Tibial artery (tissue), 4 donors: ENCODE data around the gene PARD3B.

Source experiments
- DNase-seq, 2 donors: peaks; one replicate each; pipeline ENCODE4 v3.0.0-alpha.2; 2019
- H3K27ac ChIP-seq, 2 donors: fragments of 200-600 bp; sonication (generic) in 1 of 2; 1 replicate in 1 of 2; 2 replicates in 1 of 2; pipeline ENCODE4 v1.5.1; 2018 to 2019; ENCODE audit warnings: mild to moderate bottlenecking in 1 of 2
- H3K27me3 ChIP-seq, 2 donors: fragments of 200-600 bp; sonication (generic) in 1 of 2; one replicate each; pipeline versions ENCODE4 v1.5.1 to v1.6.0; 2016 to 2019
- H3K36me3 ChIP-seq, 3 donors: fragments of 200-600 bp; sonication (generic) in 2 of 3; one replicate each; pipeline ENCODE4 v1.5.1; 2016 to 2019; ENCODE audit warnings: mild to moderate bottlenecking in 2 of 3
- H3K4me1 ChIP-seq, 4 donors: fragments of 200-600 bp; sonication (generic) in 2 of 4; 1 replicate in 3 of 4; 2 replicates in 1 of 4; pipeline ENCODE4 v1.5.1; 2016 to 2019
- H3K4me3 ChIP-seq, 2 donors: fragments of 200-600 bp; sonication (generic) in 1 of 2; 1 replicate in 1 of 2; 2 replicates in 1 of 2; pipeline ENCODE4 v1.5.1; 2018 to 2019; ENCODE audit warnings: mild to moderate bottlenecking in 2 of 2
- H3K9me3 ChIP-seq, 3 donors: fragments of 200-600 bp; sonication (generic) in 1 of 3; one replicate each; pipeline ENCODE4 v1.5.1; 2016 to 2019
- intact Hi-C: fragments of 100-400 bp; cut with DNase I; formaldehyde crosslinking; loops from one replicate; pipeline ENCODE4 v1.15.0; 2023; ENCODE audit warnings: low total_unique reads
- TF ChIP-seq, protein P1 (sequence below), 2 experiments: fragments of 200-600 bp in 1 of 2; fragments of 450-650 bp in 1 of 2; IDR thresholded peaks; one replicate each; pipeline ENCODE4 v1.5.1; 2017 to 2019; ENCODE audit warnings: antibody characterized with exemption in 2 of 2, mild to moderate bottlenecking in 1 of 2, moderate library complexity in 1 of 2

Gene PARD3B

DNA sequence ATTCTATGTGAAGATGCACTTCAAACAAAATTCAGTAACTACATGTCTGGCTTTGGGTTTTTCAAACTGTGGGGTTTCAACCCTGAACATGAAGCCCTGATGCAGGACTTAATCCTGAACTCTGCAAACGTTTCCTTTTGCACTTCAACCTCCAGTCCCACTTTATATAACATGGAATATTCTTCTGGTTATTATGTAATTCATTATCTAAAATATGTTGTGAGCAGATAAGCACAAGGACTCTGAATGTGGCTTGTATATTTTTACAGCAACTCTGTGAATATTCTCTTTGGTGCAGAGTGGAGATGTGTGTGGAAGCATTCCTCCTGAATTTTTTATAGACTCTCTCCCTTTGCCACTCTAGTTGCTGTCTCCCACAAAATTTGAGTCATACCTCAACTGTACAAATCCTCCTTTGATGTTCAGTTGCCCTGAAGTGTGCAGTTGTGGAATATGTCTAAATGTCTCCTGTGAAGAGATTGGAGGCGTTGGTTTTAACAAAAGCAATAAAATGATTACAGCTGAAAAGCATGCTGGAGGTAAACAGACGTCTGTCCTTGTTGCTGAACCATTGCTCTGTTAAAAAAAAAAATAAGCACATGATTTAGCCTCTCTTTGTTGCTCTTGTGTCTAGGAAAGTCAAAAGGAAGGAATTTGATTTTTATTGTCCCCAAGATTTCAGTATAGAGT lies 931.9 kb downstream of the PARD3B start:
- H3K9me3 ChIP-seq: no peaks in the 10 kb centered on the region
- no peak for DNase-seq
- no peak overlapping the region for H3K4me3 ChIP-seq

DNA sequence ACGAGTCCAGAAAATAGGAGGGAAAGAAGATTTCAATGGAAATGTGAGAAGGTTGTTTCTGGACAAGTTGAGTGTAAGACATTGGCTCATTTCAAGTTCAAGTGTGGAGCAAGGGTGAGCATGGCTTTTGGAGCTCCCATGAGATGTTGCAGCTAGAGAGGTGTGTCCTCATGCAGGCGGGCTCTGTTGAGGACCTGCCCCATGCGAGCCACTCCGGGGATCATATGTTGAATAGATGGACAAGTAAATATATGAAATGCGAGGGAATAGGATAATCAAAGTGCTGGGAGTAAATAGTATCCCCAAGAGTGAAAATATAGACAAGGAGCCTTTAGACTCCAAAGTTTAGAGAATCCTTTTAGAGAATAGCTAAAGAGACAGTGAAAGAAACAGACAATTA lies 936.6 kb downstream of the PARD3B start:
- TF ChIP-seq, protein P1, sequence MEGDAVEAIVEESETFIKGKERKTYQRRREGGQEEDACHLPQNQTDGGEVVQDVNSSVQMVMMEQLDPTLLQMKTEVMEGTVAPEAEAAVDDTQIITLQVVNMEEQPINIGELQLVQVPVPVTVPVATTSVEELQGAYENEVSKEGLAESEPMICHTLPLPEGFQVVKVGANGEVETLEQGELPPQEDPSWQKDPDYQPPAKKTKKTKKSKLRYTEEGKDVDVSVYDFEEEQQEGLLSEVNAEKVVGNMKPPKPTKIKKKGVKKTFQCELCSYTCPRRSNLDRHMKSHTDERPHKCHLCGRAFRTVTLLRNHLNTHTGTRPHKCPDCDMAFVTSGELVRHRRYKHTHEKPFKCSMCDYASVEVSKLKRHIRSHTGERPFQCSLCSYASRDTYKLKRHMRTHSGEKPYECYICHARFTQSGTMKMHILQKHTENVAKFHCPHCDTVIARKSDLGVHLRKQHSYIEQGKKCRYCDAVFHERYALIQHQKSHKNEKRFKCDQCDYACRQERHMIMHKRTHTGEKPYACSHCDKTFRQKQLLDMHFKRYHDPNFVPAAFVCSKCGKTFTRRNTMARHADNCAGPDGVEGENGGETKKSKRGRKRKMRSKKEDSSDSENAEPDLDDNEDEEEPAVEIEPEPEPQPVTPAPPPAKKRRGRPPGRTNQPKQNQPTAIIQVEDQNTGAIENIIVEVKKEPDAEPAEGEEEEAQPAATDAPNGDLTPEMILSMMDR (IDR thresholded peaks at IDR 0.05): no peak
- Histone ChIP-seq H3K27ac (no peak overlapping the region), H3K9me3 (no peaks in the 10 kb centered on the region), H3K4me3 (no peak overlapping the region), H3K4me1 (no peaks in the 10 kb centered on the region), H3K36me3 (no peaks in the 10 kb centered on the region), H3K27me3 (no peaks in the 10 kb centered on the region)
- intact Hi-C loops: no loop called here
- DNase-seq: no peak

More for the DNA sequence above, 931.9 kb downstream of the PARD3B start:
- no peaks in the 10 kb centered on the region for H3K4me1 ChIP-seq
- H3K27ac ChIP-seq: no peak overlapping the region
- intact Hi-C loops: no loop called here
- H3K27me3 ChIP-seq: no peaks in the 10 kb centered on the region
- H3K36me3 ChIP-seq: no peaks in the 10 kb centered on the region
- TF ChIP-seq, protein P1 (IDR thresholded peaks at IDR 0.05): no peak

DNA sequence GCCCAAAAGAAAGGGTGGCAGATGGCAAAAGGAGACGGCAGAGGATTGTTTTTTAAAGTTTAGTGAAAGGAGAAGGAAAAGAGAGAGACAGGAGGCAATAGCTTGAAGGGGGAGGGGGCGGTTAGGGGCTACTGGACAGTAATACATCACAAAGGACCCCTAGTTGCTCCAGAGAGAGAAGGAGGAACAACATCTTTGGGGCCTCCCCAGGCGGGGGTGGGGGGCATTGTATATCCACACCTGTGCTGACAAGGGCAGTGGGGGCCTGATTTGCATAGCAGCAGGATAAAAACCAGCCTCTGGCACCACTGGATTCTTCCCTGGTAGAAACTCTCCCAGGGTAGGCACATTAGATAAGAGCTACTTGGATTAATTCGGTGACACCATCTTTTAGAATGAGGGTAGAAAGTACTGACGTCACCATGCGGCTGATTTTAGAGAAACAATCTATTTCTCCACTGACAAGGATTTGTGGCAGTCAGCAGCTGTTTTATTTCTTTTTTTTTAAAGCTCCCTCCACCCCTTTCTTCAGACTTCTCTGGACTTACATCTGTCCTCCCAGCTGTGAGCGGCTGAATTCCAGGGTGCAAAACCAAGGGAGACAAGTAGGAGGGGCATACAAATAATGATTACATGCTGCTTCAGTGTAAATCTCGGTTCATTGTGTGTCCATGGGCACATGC lies 937.3 kb downstream of the PARD3B start:
- TF ChIP-seq, protein P1 (IDR thresholded peaks at IDR 0.05): no peak
- Histone ChIP-seq H3K27me3 (no peaks in the 10 kb centered on the region), H3K27ac (no peak overlapping the region), H3K4me3 (no peak overlapping the region), H3K9me3 (no peaks in the 10 kb centered on the region), H3K36me3 (no peaks in the 10 kb centered on the region), H3K4me1 (no peaks in the 10 kb centered on the region)
- intact Hi-C loops: no loop called here
- DNase-seq: no peak

DNA sequence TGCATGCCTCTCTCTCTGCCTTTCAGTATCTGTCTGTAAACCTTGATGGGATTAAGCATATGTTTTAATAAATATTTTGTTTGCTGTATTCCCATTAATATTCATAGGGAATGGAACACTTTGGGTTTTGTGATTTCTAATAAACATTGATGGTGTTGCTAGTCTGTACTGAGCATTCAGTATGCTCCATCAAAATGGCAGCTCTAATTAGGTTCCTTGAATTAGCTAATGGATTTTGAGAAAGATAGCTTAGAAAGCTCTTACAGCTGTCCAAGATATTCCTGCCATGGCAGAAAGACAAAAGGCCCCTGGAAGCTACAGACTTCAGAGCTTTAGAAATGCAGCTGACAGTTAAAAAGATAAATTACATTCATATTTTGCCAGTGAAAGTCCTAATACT lies 937.8 kb downstream of the PARD3B start:
- no peaks in the 10 kb centered on the region for H3K36me3 ChIP-seq
- no peaks in the 10 kb centered on the region for H3K9me3 ChIP-seq
- no peak for DNase-seq
- no peak overlapping the region for H3K4me3 ChIP-seq
- TF ChIP-seq, protein P1 (IDR thresholded peaks at IDR 0.05): no peak
- H3K27me3 ChIP-seq: no peaks in the 10 kb centered on the region
- H3K27ac ChIP-seq: no peak overlapping the region
- H3K4me1 ChIP-seq: no peaks in the 10 kb centered on the region
- intact Hi-C loops: no loop called here

DNA sequence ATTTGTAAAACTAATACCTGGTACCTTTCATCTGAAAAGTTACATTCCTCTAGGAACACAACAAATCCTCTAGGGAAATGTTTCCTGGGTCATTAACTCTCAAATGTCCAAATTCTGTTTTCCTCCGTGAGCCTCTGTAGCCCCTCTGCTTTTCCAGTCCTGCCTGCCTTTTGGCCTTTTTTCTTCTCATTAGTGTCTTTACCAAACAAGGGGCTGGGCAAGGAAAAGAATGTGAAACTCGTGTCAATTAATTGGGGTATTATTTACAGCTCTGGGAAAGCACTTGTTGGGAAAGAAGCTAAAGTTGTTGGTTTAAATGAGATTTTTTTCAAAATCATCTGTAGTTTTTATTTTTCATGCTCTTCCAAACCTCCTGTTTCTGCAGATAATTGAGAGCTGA lies 938.9 kb downstream of the PARD3B start:
- H3K36me3 ChIP-seq: no peaks in the 10 kb centered on the region
- no peaks in the 10 kb centered on the region for H3K9me3 ChIP-seq
- H3K4me1 ChIP-seq: no peaks in the 10 kb centered on the region
- intact Hi-C loops: no loop called here
- no peaks in the 10 kb centered on the region for H3K27me3 ChIP-seq
- no peak overlapping the region for H3K27ac ChIP-seq
- DNase-seq: no peak
- no peak overlapping the region for H3K4me3 ChIP-seq
- TF ChIP-seq, protein P1 (IDR thresholded peaks at IDR 0.05): no peak
